ENCODE measurements around the gene KRT8. TPM values are rescaled to one million over a fixed set of nuclear protein-coding genes. Genes with fewer than 3 reads are reported as not detected.

KRT8 gene
- total RNA-seq, 3 donors from 2014 or later (not counting 1 experiment from before 2014, with no cell fraction given), result 0.24 to 0.25 TPM; not detected in 1

GRCh38 chr12:52945389-52946232, 40.7 kb upstream of the KRT8 start:
- no peak overlapping the region for H3K4me3 Mint-ChIP-seq
- WGBS (ENCODE audit: insufficient coverage), result 86% methylated on average over 11 of the region's 13 CpGs
- TF ChIP-seq CTCF (IDR thresholded peaks at IDR 0.05), result no peak

GRCh38 chr12:52944683-52945388, 40.0 kb upstream of the KRT8 start:
- DNase-seq (no peak), ATAC-seq (no peak)
- WGBS (ENCODE audit: insufficient coverage), result 89% methylated on average over 8 of the region's 8 CpGs
- intact Hi-C loops (cut with micrococcal nuclease), result no loop called here
- Mint-ChIP-seq H3K27me3 (ENCODE audit: low read depth in 2 of 2) (peaks cover 20 to 37% of the 10 kb centered on the region in 2 donors), H3K9me3 (peaks cover 1% of the 10 kb centered on the region in 2 donors), H3K4me1 (peaks cover 0 to 15% of the 10 kb centered on the region in 2 donors), H3K36me3 (no peaks in the 10 kb centered on the region), H3K4me3 (no peak overlapping the region), H3K27ac (no peak overlapping the region)
- TF ChIP-seq CTCF (IDR thresholded peaks at IDR 0.05), result no peak
- Histone ChIP-seq H3K27me3 (ENCODE audit: control insufficient read depth, insufficient read depth, low read length) (peaks cover 9% of the 10 kb centered on the region), H3K4me3 (ENCODE audit: low read length) (no peak overlapping the region), H3K4me1 (ENCODE audit: control insufficient read depth, insufficient read depth, low read length) (peaks cover 10% of the 10 kb centered on the region), H3K27ac (ENCODE audit: low read length) (no peak overlapping the region), H3K9me3 (ENCODE audit: control insufficient read depth, insufficient read depth, low read length) (no peaks in the 10 kb centered on the region), H3K36me3 (ENCODE audit: control insufficient read depth, insufficient read depth, low read length) (no peaks in the 10 kb centered on the region)

More at GRCh38 chr12:52945389-52946232, 40.7 kb upstream of the KRT8 start:
- H3K4me1 ChIP-seq (ENCODE audit: control insufficient read depth, insufficient read depth, low read length), result peaks cover 10% of the 10 kb centered on the region
- peaks cover 20 to 39% of the 10 kb centered on the region in 2 donors for H3K27me3 Mint-ChIP-seq (ENCODE audit: low read depth in 2 of 2)
- peaks cover 0 to 16% of the 10 kb centered on the region in 2 donors for H3K4me1 Mint-ChIP-seq
- no peaks in the 10 kb centered on the region for H3K9me3 ChIP-seq (ENCODE audit: control insufficient read depth, insufficient read depth, low read length)
- no peak overlapping the region for H3K27ac Mint-ChIP-seq
- no peaks in the 10 kb centered on the region for H3K36me3 ChIP-seq (ENCODE audit: control insufficient read depth, insufficient read depth, low read length)
- no peaks in the 10 kb centered on the region for H3K9me3 Mint-ChIP-seq
- peaks cover 9% of the 10 kb centered on the region for H3K27me3 ChIP-seq (ENCODE audit: control insufficient read depth, insufficient read depth, low read length)
- intact Hi-C loops (cut with micrococcal nuclease), result no loop called here
- no peak for DNase-seq
- H3K36me3 Mint-ChIP-seq, result no peaks in the 10 kb centered on the region
- no peak overlapping the region for H3K4me3 ChIP-seq (ENCODE audit: low read length)
- no peak for ATAC-seq
- no peak overlapping the region for H3K27ac ChIP-seq (ENCODE audit: low read length)

DNA sequence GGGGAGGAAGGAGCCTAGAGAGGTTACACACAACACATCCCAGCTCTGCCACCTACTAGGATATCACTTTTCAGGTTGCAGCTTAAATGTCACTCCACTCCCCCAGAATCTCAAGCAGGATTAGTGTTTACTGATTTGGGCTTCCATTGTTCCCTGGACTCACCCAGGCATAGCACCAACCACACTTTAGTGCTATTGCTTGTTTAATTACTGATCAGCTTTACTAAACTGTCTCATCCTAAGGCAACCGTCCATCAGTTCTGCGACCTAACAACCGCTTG, 38.0 kb upstream of the KRT8 start:
- Mint-ChIP-seq H3K9me3 (peaks cover 2 to 5% of the 10 kb centered on the region in 2 donors), H3K27me3 (ENCODE audit: low read depth in 2 of 2) (peaks cover 20 to 28% of the 10 kb centered on the region in 2 donors), H3K4me1 (no peaks in the 10 kb centered on the region), H3K27ac (no peak overlapping the region), H3K36me3 (no peaks in the 10 kb centered on the region), H3K4me3 (no peak overlapping the region)
- no peaks in the 10 kb centered on the region for H3K9me3 ChIP-seq (ENCODE audit: control insufficient read depth, insufficient read depth, low read length)
- H3K36me3 ChIP-seq (ENCODE audit: control insufficient read depth, insufficient read depth, low read length), result no peaks in the 10 kb centered on the region
- WGBS (ENCODE audit: insufficient coverage), result 86% methylated on average over 3 of the region's 3 CpGs
- intact Hi-C loops (cut with micrococcal nuclease), result no loop called here
- H3K27me3 ChIP-seq (ENCODE audit: control insufficient read depth, insufficient read depth, low read length), result peaks cover 3% of the 10 kb centered on the region
- ATAC-seq, result no peak
- TF ChIP-seq CTCF (IDR thresholded peaks at IDR 0.05), result no peak
- no peak overlapping the region for H3K4me3 ChIP-seq (ENCODE audit: low read length)
- no peak overlapping the region for H3K27ac ChIP-seq (ENCODE audit: low read length)
- no peaks in the 10 kb centered on the region for H3K4me1 ChIP-seq (ENCODE audit: control insufficient read depth, insufficient read depth, low read length)
- no peak for DNase-seq
